NOMO-1 (cell line): Measurements from ENCODE around the gene FAM193A.
"Not testable (repeated sequence)": the region's sequence is repeated elsewhere in the genome, so short reads cannot be mapped to it uniquely, and the experiment has no call there.

Source experiments
- DNase-seq, 2 experiments: peaks; one replicate each; lab custom pipeline; 2025; ENCODE audit not compliant: unreplicated experiment in 2 of 2; lab: John Stamatoyannopoulos, UW

Gene FAM193A

GRCh38 chr4:2744576-2745270 is 208.3 kb downstream of the FAM193A start:
- DNase-seq: no peak

GRCh38 chr4:2745516-2745915 is 209.1 kb downstream of the FAM193A start:
- no peak for DNase-seq

DNA sequence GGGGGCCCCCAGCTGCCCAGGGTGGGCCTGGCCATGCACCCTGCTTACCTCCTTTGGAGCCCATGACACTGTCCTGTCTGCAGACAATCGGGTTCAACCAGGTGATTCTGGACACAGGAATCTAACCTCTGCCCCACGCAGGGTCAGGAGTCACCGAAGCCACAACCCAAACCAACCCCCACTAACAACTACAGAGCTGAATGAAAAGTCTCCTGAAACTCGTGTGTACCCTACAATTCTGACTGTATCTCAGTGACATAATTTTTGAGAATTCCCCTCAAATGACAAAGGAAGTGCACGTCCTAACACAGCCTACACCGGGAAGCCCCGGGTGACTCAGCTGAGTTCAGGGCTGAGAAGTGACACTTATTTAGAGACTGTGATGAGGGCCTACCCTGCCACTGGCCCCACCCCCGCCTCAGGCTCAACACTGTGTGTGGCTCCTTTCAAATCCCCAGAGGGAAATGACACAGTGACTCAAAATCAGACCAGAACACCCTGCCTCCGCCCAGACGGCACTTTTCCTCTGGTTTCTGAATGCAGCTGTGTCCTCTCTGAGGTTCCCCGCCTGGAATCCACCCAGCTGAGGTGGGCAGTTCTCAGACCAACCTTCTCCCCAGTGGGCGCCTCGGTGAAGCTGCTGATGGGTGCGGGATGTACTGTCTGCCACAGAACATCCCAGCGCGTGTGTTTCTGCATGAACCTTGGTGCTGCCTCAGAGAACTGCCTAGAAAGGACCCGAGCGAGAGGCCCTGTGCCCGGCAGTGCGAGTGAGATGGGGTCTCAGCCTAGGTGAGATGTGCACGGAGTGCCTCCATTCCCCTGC is 209.7 kb downstream of the FAM193A start:
- no peak for DNase-seq

DNA sequence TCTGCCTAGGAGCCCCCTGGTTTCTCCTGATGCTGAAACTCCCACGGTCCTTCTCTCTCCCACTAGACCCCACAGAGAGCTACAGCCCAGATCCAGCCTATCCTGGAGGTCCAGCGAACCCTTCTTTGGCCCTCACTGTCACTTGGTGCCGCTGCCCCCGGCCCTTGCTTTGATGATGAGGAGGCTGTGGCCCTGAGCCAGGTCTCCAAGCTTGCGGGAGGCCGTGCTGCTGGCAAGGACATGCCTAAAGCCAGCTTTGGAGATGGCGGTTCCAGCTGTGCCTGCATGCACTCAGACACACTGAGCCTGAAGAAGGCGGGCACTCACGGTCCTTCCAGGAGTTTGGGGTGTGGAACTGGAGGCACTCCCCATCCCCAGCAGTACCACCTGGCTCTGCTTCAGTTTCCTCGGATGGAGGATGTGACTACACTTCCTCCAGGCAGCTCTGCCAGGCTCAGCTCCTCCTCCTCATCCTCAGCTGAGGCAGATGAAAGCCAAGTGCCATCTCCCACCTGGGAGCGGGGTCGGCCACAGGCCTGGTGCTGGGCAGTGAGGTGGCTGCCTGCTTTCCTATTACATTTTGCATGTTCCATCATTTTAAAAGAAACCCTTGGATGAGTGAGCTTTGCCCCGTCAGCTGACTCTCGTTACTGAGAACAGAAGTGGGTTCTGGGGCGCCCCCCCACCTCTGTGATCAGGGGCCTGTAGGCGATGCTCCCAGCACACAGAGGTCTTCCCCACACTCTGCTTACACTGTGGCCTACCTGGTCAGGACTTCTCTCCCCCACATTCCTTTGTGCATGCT is 210.6 kb downstream of the FAM193A start:
- no peak for DNase-seq

GRCh38 chr4:2750719-2751605 is 214.5 kb downstream of the FAM193A start:
- no peak for DNase-seq

DNA sequence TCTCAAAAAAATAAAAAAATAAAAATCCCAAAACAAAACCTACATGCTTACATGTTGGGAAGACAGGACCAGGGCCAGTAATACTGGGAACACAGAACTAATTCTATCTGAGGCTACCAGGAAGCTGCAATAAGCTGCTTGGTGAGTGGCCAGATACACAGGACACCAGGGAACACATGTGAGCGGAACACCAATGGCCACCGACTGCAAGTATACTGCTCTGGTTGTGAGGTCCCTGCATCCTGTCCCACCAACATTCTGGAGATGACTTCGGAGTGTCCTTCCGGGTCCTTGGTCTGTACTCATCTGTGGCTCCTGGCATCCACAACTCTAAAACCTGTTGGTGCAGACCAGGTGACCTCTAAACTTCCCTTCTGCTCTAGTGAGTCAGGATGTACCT is 217.0 kb downstream of the FAM193A start:
- DNase-seq: no peak

DNA sequence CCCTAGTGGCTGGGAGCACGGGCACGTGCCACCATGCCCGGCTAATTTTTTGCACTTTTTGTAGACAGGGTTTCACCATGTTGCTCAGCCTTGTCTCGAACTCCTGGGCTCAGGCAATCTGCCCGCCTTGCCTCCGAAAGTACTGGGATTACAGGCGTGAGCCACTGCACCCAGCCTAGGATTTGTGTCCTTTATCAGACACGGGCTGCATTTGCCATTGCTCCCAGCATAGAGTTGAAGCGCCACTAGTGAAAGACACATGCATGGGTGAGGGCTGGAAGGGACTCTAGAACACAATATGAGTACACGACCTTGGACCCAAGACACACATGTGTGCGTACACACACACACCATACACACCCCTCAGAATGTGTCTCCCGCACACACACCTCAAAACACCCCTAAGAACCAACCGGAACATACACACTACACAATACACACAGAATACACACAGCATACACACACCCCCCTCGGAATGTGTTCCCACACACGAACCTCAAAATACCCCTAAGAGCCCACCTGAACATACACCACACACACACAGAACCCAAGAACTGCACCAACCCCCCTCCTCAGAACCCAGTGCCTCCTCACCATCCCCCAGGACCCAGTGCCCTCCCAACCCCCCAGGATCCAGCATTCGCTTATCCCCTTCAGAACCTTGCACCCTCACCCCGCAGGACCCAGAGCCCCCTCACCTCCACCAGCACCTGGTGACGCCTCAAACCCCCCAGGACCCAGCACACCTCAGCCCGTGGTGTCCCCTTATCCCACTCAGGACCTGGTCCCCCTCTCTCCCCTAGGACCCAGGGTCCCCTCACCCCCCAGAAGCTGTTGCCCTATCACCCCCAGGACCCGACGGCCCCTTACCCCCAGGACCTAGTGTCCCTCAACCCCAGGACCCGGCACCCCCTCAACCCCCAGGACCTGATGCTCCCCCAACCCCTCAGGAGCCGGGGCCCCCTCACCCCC is 218.7 kb downstream of the FAM193A start:
- no peak for DNase-seq

DNA sequence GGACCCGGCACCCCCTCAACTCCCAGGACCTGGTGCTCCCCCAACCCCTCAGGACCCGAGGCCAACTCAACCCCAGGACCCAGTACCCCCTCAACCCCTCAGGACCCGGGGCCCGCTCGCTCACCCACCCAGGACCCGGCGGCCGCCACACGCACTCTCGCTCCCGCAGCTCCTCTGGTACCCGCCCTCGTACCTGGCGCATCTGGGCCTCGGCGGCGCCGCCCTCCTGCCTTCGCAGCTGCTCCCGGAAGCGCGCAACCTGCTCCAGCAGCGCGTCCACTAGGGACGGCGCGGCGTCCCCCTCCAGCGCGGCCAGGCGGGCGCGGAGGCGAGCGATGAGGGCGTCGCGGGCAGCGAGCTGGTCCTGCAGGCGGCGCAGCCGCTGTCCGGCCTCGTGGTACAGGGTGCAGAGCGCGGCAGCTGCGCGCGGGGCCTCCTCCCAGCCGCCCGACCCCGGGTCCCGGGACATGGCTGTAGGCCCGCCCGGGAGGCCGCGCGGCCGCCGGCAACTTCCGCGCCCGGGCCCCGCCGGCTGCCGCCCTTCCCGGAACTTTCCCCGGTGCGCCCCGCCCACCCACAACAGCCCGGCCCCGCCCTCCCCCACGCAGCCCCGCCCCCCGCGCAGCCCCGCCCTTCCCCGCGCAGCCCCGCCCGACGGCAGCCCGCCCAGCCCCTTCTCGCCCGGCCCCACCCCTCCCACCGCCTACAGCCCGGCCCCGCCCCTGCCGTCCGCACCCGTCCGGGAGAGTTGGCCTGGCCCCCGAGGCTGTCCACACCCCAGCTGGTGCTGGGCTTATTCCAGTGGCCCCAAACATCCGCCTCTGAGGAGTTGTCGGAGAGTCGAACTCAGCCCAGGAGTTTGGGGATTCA is 219.6 kb downstream of the FAM193A start, which contains the start of gene TNIP2:
Gene TNIP2 (minus strand): TSS at position 516 of the 870 bp plus-strand sequence. CDS start 47 bp downstream, at position 469.
- peak; percentile 67 to 81 for DNase-seq

DNA sequence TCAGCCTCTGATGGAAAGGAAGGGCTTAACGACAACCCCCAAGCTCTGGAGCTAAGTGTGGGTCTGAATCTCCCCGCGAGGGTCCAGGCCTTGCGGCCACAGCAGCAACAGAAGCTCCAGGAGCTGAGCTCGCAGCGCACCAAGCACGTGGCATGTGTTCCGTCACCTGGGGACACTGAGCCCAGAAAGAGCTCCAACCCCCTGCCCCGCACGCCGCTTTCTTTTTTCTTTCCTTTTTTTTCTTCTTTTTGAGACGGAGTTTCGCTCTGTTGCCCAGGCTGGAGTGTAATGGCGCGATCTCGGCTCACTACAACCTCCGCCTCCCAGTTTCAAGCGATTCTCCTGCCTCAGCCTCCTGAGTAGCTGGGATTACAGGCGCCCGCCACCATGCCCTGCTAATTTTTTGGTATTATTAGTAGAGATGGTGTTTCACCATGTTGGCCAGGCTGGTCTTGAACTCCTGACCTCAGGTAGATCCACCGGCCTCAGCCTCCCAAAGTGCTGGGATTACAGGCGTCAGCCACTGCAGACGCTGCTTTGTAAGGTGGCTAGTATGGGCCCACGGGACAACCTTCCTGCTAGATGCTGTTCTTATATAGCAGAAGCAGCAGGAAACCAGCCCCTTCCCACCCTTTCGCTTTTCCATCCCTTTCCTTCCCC is 220.4 kb downstream of the FAM193A start:
- no peak for DNase-seq

- DNase-seq: no peak
Measured at GRCh38 chr4:2757426-2757825, 221.0 kb downstream of the FAM193A start.

DNA sequence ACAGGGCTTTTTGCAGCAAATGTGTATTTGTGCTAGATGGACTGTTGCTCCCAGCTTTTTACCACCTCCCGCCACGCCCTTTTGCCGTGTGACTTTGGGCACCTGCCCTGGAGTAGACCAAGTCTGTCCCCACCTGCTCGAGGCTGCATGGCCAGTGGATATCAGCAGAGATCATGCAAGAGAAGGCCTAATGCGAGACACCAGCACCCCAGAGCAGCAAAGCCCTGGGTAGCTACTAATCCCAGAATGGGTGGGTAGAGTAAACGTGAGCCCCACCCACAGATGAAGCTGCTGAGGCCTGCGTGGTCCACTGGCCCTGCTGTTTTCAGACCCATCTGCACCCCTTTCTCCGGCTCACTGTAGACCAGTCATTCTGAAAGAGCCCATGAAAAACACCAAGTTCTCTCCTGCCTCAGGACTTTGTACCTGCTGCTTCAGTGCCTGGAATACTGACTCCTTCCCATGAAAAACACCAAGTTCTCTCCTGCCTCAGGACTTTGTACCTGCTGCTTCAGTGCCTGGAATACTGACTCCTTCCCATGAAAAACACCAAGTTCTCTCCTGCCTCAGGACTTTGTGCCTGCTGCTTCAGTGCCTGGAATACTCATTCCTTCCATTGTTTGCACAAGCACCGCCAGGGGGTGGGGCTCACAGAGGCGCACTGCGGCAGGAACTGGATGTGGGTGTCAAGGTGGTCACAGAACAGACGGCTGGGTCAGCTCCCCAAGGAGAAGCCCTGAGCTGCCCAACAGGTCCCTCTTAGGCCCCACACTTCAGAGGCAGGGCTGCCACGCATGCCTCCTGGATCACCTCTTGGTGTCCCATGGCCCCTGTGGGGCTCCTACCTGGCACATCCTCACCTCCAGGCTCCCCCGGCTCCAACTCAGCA is 224.8 kb downstream of the FAM193A start:
- DNase-seq: no peak

- no peak for DNase-seq
Measured at GRCh38 chr4:2762048-2762447, 225.6 kb downstream of the FAM193A start.

DNA sequence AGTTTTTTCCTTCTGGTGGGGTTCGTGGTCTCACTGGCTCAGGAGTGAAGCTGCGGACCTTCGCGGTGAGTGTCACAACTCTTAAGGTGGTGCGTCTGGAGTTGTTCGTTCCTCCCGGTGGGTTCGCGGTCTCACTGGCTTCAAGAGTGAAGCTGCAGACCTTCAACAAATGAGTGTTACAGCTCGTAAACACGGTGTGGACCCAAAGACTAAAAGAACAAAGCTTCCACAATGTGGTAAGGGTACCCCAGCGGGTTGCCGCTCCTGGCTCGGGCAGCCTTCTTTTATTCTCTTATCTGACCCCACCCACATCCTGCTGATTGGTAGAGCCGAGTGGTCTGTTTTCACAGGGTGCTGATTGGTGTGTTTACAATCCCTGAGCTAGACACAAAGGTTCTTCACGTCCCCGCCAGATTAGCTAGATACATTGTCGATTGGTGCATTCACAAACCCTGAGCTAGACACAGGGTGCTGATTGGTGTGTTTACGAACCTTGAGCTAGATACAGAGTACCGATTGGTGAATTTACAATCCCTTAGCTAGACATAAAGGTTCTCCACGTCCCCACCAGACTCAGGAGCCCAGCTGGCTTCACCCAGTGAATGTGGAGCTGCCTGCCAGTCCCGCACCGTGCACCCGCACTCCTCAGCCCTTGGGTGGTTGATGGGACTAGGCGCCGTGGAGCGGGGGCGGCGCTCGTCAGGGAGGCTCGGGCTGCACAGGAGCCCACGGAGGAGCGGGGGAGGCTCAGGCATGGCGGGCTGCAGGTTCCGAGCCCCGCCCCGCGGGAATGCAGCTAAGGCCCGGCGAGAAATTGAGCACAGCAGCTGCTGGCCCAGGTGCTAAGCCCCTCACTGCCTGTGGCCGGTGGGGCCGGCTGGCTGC is 226.3 kb downstream of the FAM193A start:
- not testable (repeated sequence) for DNase-seq

- DNase-seq: no peak
Measured at GRCh38 chr4:2763511-2763967, 227.1 kb downstream of the FAM193A start.

GRCh38 chr4:2765832-2766526 is 229.5 kb downstream of the FAM193A start:
- DNase-seq: no peak
